Stimulated activated CD4-positive, alpha-beta T cell treated with anti-CD3 and anti-CD28 coated beads, Interleukin-2, amount 100 ng/mL, for 24 hours (primary cell): ENCODE results near the gene FGD2.
"Not testable (repeated sequence)": the region's sequence is repeated elsewhere in the genome, so short reads cannot be mapped to it uniquely, and the experiment has no call there.

ENCODE experiments used
- DNase-seq, 2 donors: peaks; one replicate each; pipeline ENCODE4 v3.0.0-alpha.2; 2020

FGD2 gene

GRCh38 chr6:36970892-36971842 lies 34.3 kb upstream of the FGD2 start:
- DNase-seq, result no peak

- no peak for DNase-seq
These were observed 33.4 kb upstream of the FGD2 start for GRCh38 chr6:36971921-36972673.

DNA sequence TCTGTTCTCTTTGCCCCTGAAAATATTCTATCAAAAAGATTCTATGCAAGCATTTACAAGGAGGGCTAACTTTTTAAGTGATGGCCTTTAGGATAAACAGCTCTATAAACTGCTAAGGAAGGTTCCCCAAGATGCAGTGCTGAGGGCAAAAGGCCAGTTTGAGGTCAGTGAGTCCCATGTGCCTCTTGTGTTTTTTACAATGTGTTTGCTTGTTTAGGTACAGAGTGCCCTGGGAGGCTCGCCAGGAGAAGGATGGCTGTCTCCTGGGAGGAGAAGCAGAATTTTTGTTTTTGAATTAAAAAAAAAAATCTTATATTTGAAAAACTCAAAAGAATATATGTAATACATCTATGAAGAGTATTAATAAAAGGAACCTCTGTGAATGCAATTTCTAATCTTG lies 32.3 kb upstream of the FGD2 start:
- DNase-seq, result no peak

- no peak for DNase-seq
These were observed 31.8 kb upstream of the FGD2 start for GRCh38 chr6:36973647-36974046.

- DNase-seq, result no peak
These were observed 30.0 kb upstream of the FGD2 start for GRCh38 chr6:36975231-36976006.

DNA sequence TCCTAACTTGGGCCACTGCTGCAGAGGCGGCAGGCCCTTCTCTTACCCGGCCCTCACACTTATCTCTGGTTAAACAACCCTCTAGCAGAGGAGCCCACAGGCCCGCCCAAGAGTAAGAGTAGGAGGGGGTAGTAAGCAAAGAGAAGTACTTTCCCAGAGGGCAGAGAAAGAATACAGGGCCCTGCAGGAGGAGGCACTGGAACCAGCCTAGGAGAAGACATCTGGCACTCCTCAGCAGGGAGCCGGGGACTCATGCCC lies 29.5 kb upstream of the FGD2 start:
- no peak for DNase-seq

- DNase-seq, result no peak
These were observed 28.9 kb upstream of the FGD2 start for GRCh38 chr6:36976509-36976908.

DNA sequence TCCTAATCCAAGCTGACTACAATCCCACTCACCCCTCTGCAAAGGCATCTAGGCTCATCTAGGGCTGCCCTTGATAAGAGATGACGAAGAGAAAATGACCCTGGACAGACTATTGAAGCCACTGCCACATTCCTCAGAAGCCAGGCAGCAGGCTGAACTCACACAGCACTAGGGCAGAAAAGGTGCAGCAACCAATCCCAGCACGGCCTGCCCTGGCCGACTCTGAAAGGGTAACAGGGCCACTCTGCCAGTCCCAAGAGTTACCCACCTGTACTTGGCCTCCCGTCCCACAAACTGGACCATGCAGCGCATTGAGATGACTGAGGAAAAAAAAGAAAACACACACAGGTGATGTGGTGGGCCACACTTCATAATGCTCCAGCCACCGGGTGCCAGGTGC lies 28.5 kb upstream of the FGD2 start:
- DNase-seq, result no peak

DNA sequence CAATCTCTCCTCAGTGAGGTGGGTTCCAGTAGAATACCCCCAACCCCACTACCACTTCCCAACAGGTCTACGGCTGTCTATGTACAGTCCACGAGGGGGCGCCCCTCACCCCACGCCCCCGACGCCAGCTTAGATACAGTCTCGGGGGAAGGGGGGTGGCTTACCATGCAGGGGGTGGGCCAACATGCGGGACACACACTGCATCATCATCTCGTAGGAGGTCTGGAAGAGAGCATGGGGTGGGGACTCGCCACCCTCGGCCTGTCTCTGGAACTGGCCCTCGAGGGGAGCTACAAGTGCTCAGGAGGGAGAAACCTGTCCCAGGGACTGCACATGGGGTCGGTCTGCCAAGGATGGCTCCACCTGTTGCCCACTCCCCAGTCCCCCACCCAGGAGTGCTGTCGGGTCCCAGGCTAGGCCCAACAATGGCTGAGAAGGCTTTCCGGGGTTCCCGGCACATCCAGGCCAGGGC lies 27.9 kb upstream of the FGD2 start:
- DNase-seq, result peak in 1 of 2 donors; percentile 29

DNA sequence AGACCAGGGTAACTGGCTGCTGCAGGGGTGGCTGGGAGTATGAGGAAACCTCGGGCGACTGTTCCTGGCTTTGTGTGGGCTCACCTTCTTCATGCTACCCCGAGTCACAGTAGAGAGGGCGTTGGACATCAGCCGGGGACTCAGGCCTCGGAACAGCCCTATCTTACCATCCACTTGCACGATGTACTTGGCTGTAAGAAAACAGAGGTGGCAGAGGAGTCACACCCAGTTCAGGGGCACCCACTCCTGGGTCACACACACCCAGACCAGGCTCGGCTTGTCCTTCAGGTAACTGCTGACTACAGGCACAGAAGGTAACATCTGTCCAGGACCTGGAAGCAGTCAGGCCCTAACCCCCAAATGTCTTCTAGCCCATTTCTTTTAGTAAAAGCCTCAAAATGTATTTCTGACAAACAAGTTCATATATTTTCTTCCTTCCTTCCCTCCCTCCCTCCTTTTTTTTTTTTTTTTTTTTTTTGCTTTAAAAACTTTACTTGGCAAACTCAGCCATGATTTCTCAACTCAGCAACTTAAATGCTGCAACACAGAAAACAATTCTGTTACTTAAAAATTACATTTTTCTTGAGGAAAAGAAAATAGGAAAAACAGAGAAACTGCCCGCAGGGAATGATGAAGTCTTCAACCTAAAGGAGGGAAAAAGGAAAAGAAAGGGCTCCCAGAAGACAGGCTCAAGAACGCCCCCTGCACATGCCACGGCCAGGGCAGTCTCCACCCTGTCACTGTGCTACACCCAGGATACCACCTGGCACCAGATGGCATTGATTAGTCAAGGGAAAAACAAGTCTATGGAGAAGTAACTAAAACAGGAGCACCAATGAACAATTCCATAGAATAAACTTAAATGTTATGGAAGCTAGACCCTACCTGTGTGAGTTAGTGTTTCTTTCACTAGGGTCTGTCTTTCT lies 26.8 kb upstream of the FGD2 start:
- no peak for DNase-seq

DNA sequence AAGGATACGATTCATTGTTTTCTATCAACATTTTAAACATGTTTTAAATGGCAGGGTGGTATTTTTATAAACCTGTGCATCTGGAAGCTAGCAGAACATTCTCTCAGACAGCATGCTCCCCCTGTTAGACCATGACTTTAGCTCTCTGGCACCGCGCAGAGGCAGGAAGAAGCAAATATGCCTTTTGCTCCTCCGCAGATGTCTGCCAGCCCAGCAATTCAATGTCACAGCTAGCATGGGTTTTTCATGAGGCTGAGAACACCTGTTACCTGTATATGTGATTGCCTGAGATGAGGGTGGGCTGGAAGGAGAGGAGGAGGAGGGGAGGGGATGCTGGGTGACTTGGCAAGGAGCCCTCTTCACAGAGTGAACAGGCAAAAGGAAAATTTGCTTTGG lies 26.1 kb upstream of the FGD2 start:
- no peak for DNase-seq

- DNase-seq, result no peak
These were observed 25.3 kb upstream of the FGD2 start for GRCh38 chr6:36980129-36980528.

DNA sequence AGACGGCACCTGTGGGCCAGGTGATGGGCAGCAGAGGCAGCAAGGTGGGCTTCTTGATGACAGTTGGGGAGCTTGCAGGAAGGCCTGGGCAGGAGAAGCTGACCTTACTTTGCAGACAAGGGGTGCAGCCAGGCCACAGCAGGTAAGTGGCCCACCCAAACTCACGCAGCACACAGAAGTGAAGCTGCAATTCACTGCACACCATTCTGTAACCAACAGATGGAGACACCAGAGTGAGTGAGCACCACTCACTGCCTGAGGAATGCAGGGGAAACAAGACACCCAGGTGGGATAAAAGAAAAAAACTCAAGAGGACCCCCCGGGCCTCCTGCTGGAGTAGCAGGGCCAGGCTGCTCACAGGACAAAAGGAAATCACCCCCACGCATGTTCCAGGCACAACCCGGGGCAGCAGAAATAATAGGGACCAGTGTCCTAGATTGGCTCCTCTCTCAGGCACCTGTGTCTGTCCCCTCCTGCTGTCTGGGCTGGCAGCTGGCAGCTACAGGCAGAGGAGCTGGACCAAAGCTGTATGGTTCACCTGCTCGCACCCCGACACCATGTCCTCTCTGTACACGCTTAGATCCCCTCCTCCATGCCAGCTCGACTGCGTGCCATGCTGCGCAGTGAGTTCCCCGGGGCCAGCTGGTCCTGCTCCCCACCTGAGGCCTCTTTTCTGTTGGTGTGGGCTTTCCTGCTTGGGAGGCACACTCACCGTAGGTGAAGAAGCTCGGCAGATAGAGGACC lies 24.4 kb upstream of the FGD2 start:
- no peak for DNase-seq

- DNase-seq, result no peak
These were observed 21.9 kb upstream of the FGD2 start for GRCh38 chr6:36983538-36983937.

- peak; percentile 64 to 71 for DNase-seq
These were observed 20.7 kb upstream of the FGD2 start for GRCh38 chr6:36984581-36985416.

GRCh38 chr6:36985417-36985807 lies 20.0 kb upstream of the FGD2 start:
- no peak for DNase-seq

GRCh38 chr6:36985808-36986703 lies 19.4 kb upstream of the FGD2 start, which contains the start of gene MTCH1:
TSS of gene MTCH1 (minus strand) at chr6:36986196. CDS start at chr6:36986173, 23 bp downstream.
- peak; percentile 87 to 88 for DNase-seq

- DNase-seq, result no peak
These were observed 18.8 kb upstream of the FGD2 start for GRCh38 chr6:36986704-36987047.

GRCh38 chr6:36989264-36989663 lies 16.2 kb upstream of the FGD2 start:
- DNase-seq, result no peak

- DNase-seq, result not testable (repeated sequence)
These were observed 15.1 kb upstream of the FGD2 start for GRCh38 chr6:36990401-36990800.
